H9 (cell line): ENCODE results near the gene GRID1. TPM values are rescaled to one million over a fixed set of nuclear protein-coding genes. Genes with fewer than 3 reads are reported as not detected.

Experiments
- DNase-seq: peaks from one replicate; pipeline ENCODE4 v3.0.0-alpha.2; 2017
- H2AFZ ChIP-seq: one replicate; pipeline ENCODE4 v1.6.1; 2013; ENCODE audit warnings: mild to moderate bottlenecking, low read length, control low read depth, moderate library complexity
- H2AK5ac ChIP-seq: 2 replicates; pipeline ENCODE4 v1.6.1; 2013; ENCODE audit warnings: low read length, control low read depth, mixed read lengths; ENCODE audit not compliant: insufficient read length
- H2BK120ac ChIP-seq: one replicate; pipeline ENCODE4 v1.6.1; 2013; ENCODE audit warnings: low read depth, mild to moderate bottlenecking, low read length, control low read depth, inconsistent platforms; ENCODE audit not compliant: poor library complexity, severe bottlenecking
- H2BK12ac ChIP-seq: 2 replicates; pipeline ENCODE4 v1.6.1; 2013; ENCODE audit warnings: low read length, control low read depth, mixed read lengths, low read depth; ENCODE audit not compliant: insufficient read length
- H2BK15ac ChIP-seq: 2 replicates; pipeline ENCODE4 v1.6.1; 2013; ENCODE audit warnings: low read depth, low read length, control low read depth
- H2BK20ac ChIP-seq: one replicate; pipeline ENCODE4 v1.6.1; 2013; ENCODE audit warnings: low read depth, mild to moderate bottlenecking, low read length, control low read depth, inconsistent platforms; ENCODE audit not compliant: poor library complexity, severe bottlenecking
- H2BK5ac ChIP-seq: 2 replicates; pipeline ENCODE4 v1.6.1; 2013; ENCODE audit warnings: low read length, control low read depth, mixed read lengths; ENCODE audit not compliant: insufficient read length
- H3K14ac ChIP-seq: 2 replicates; pipeline ENCODE4 v1.6.1; 2013; ENCODE audit warnings: low read length, control low read depth; ENCODE audit not compliant: insufficient read depth
- H3K18ac ChIP-seq: 2 replicates; pipeline ENCODE4 v1.6.1; 2013; ENCODE audit warnings: low read depth, mild to moderate bottlenecking, mixed read lengths, low read length, control low read depth; ENCODE audit not compliant: insufficient read length
- H3K23ac ChIP-seq: 2 replicates; pipeline ENCODE4 v1.6.1; 2013; ENCODE audit warnings: low read length, control low read depth, mixed read lengths, low read depth; ENCODE audit not compliant: insufficient read length
- H3K23me2 ChIP-seq: 2 replicates; pipeline ENCODE4 v1.6.1; 2013; ENCODE audit warnings: low read depth, mild to moderate bottlenecking, mixed read lengths, low read length, control low read depth; ENCODE audit not compliant: insufficient read length, poor library complexity, severe bottlenecking
- H3K27ac ChIP-seq: 2 replicates; pipeline ENCODE4 v1.5.1; 2013; ENCODE audit warnings: low read length, control low read depth, mixed read lengths, low read depth; ENCODE audit not compliant: insufficient read length
- H3K27me3 ChIP-seq: 2 replicates; pipeline ENCODE4 v1.6.1; 2013; ENCODE audit warnings: low read length, control low read depth, inconsistent platforms; ENCODE audit not compliant: insufficient read depth
- H3K4ac ChIP-seq: 2 replicates; pipeline ENCODE4 v1.6.1; 2013; ENCODE audit warnings: low read depth, mild to moderate bottlenecking, control low read depth, inconsistent platforms, low read length, moderate library complexity
- H3K4me1 ChIP-seq: 2 replicates; pipeline ENCODE4 v1.6.1; 2013; ENCODE audit warnings: low read length, control low read depth, inconsistent platforms; ENCODE audit not compliant: insufficient read depth
- H3K4me2 ChIP-seq: 2 replicates; pipeline ENCODE4 v1.6.1; 2013; ENCODE audit warnings: low read length, control low read depth, mixed read lengths; ENCODE audit not compliant: insufficient read length, insufficient read depth
- H3K56ac ChIP-seq: 2 replicates; pipeline ENCODE4 v1.6.1; 2013; ENCODE audit warnings: low read depth, mild to moderate bottlenecking, mixed read lengths, low read length, control low read depth; ENCODE audit not compliant: insufficient read length
- H3K79me1 ChIP-seq: 2 replicates; pipeline ENCODE4 v1.6.1; 2013; ENCODE audit warnings: low read depth, mild to moderate bottlenecking, moderate library complexity, low read length, control low read depth, inconsistent platforms; ENCODE audit not compliant: insufficient read depth, poor library complexity, severe bottlenecking
- H3K79me2 ChIP-seq: 2 replicates; pipeline ENCODE4 v1.6.1; 2013; ENCODE audit warnings: low read length, control low read depth, inconsistent platforms; ENCODE audit not compliant: insufficient read depth
- H3K9ac ChIP-seq: 2 replicates; pipeline ENCODE4 v1.6.1; 2013; ENCODE audit warnings: low read length, control low read depth, mixed read lengths; ENCODE audit not compliant: insufficient read length; ENCODE audit errors: extremely low read depth
- H3K9me3 ChIP-seq: one replicate; pipeline ENCODE4 v1.6.1; 2013; ENCODE audit warnings: low read depth, low read length, inconsistent platforms; ENCODE audit not compliant: control insufficient read depth
- H3T11ph ChIP-seq: one replicate; pipeline ENCODE4 v1.6.1; 2013; ENCODE audit warnings: mild to moderate bottlenecking, low read length, control low read depth, inconsistent platforms
- H4K20me1 ChIP-seq: one replicate; pipeline ENCODE4 v1.6.1; 2013; ENCODE audit not compliant: control insufficient read depth, insufficient read length, insufficient read depth
- H4K5ac ChIP-seq: 2 replicates; pipeline ENCODE4 v1.6.1; 2013; ENCODE audit warnings: low read depth, mild to moderate bottlenecking, mixed read lengths, low read length, control low read depth; ENCODE audit not compliant: insufficient read length
- H4K8ac ChIP-seq: replicated peaks from 2 replicates; pipeline ENCODE4 v1.6.1; 2013; ENCODE audit warnings: low read length, control low read depth, mixed read lengths, low read depth; ENCODE audit not compliant: insufficient read length
- H4K91ac ChIP-seq: 2 replicates; pipeline ENCODE4 v1.6.1; 2013; ENCODE audit warnings: low read depth, mild to moderate bottlenecking, moderate library complexity, mixed read lengths, low read length, control low read depth; ENCODE audit not compliant: insufficient read length
- H3K27ac Mint-ChIP-seq, 3 experiments: 2 replicates in 2 of 3; 3 replicates in 1 of 3; pipeline ENCODE4 v1.8.0; 2020 to 2021; ENCODE audit warnings: mixed read lengths in 3 of 3, mild to moderate bottlenecking in 1 of 3, moderate library complexity in 1 of 3
- H3K27me3 Mint-ChIP-seq: 2 replicates; pipeline ENCODE4 v1.8.0; 2021; ENCODE audit warnings: low read depth, mild to moderate bottlenecking, moderate library complexity, mixed read lengths
- H3K36me3 Mint-ChIP-seq, 3 experiments: 2 replicates in 2 of 3; 3 replicates in 1 of 3; pipeline ENCODE4 v1.8.0; 2020 to 2021; ENCODE audit warnings: low read depth in 3 of 3, mixed read lengths in 3 of 3; ENCODE audit not compliant: insufficient read depth in 1 of 3
- H3K4me1 Mint-ChIP-seq, 2 experiments: 2 replicates each; pipeline ENCODE4 v1.8.0; 2020; ENCODE audit warnings: mixed read lengths in 2 of 2
- H3K4me3 Mint-ChIP-seq, 2 experiments: 2 replicates in 1 of 2; 3 replicates in 1 of 2; pipeline ENCODE4 v1.8.0; 2020 to 2021; ENCODE audit warnings: mild to moderate bottlenecking in 2 of 2, mixed read lengths in 2 of 2, moderate library complexity in 1 of 2
- H3K9me3 Mint-ChIP-seq, 2 experiments: 2 replicates in 1 of 2; 3 replicates in 1 of 2; pipeline ENCODE4 v1.8.0; 2020; ENCODE audit warnings: mild to moderate bottlenecking in 2 of 2, mixed read lengths in 2 of 2, moderate library complexity in 1 of 2
- CTCF ChIP-seq: fragments of 200-600 bp; sonication (generic); conservative IDR thresholded peaks from 3 replicates; pipeline ENCODE4 v1.8.0; 2021; ENCODE audit warnings: antibody characterized with exemption, mild to moderate bottlenecking
- WGBS: extraction: QIAGEN DNeasy Blood & Tissue Kit; methylation state at CpG from one replicate; pipeline ENCODE4 v1.1.7; 2013; ENCODE audit warnings: missing lambda C conversion rate, low lambda C conversion rate, mixed read lengths; ENCODE audit not compliant: insufficient read length; ENCODE audit errors: extremely low coverage; 5-methylcytosine and 5-hydroxymethylcytosine counted together
- total RNA-seq: library from RNA; stranded (reverse); gene quantifications from 2 replicates; pipeline ENCODE4 v1.2.1, GENCODE V29; 2021

Gene GRID1
- total RNA-seq, 1 experiment from 2014 or later = 0.35 TPM

DNA sequence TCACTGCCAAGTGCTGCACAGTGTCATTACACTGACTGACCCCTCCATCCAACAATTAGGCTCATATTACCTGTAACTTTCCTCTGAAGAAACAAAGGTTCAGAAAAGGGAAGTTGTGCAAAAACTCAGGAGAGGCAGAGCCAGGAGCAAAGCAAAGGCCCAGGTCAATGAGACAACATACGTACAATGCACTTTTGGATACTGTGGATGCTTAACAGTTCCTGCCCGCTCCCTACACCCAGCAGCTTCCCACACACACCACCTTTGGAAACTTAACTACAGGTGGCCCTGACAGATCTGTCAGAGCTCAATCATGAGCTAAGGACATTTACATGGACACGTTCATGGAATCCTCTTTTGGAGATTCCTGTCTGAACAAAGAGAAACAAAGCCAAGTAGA is 515.9 kb downstream of the GRID1 start:
- H2BK15ac ChIP-seq = no peak overlapping the region
- H3K9ac ChIP-seq = no peak overlapping the region
- no peaks in the 10 kb centered on the region for H3K4me1 ChIP-seq
- H4K20me1 ChIP-seq = no peaks in the 10 kb centered on the region
- H2BK12ac ChIP-seq = no peak overlapping the region
- H3K27ac ChIP-seq = no peak overlapping the region
- no peaks in the 10 kb centered on the region for H3K79me1 ChIP-seq
- H2AK5ac ChIP-seq = no peak overlapping the region
- H3K9me3 Mint-ChIP-seq = peaks cover 3 to 17% of the 10 kb centered on the region in 2 experiments; a peak in 4 of 5 replicates
- no CpG with 5 or more reads among the region's 3 CpGs for WGBS
- H3K4me1 Mint-ChIP-seq = no peaks in the 10 kb centered on the region
- H4K91ac ChIP-seq = no peak overlapping the region
- H3K27ac Mint-ChIP-seq = no peak overlapping the region
- H3K18ac ChIP-seq = no peak overlapping the region
- H3K9me3 ChIP-seq = no peaks in the 10 kb centered on the region
- no peak overlapping the region for H3K23ac ChIP-seq
- H2BK20ac ChIP-seq = no peak overlapping the region
- no peak overlapping the region for H2BK5ac ChIP-seq
- TF ChIP-seq CTCF = no peak
- H4K8ac ChIP-seq = no peak overlapping the region
- DNase-seq = no peak
- H3K23me2 ChIP-seq = no peaks in the 10 kb centered on the region
- no peak overlapping the region for H3K14ac ChIP-seq
- no peak overlapping the region for H3K4me3 Mint-ChIP-seq
- no peak overlapping the region for H2AFZ ChIP-seq
- H3K4ac ChIP-seq = no peak overlapping the region
- H2BK120ac ChIP-seq = no peak overlapping the region
- no peaks in the 10 kb centered on the region for H3K27me3 Mint-ChIP-seq
- no peaks in the 10 kb centered on the region for H3K27me3 ChIP-seq
- H3K4me2 ChIP-seq = no peak overlapping the region
- peaks cover 0 to 9% (median 0%) of the 10 kb centered on the region in 3 experiments; a peak in 3 of 7 replicates for H3K36me3 Mint-ChIP-seq
- no peak overlapping the region for H3T11ph ChIP-seq
- no peak overlapping the region for H4K5ac ChIP-seq
- H3K79me2 ChIP-seq = no peaks in the 10 kb centered on the region
- no peak overlapping the region for H3K56ac ChIP-seq
